Heart left ventricle (tissue), 16 donors: ENCODE measurements around the gene PRDX5. TPM values are rescaled to one million over a fixed set of nuclear protein-coding genes. Genes with fewer than 3 reads are reported as not detected.

Experiments used
- ATAC-seq, 4 donors: fragments of 200-7000 bp; cut with Tn5 transposase; one replicate each; pipeline ENCODE4 v1.9.1; 2020 to 2022; ENCODE audit warnings: moderate library complexity in 4 of 4, mild to moderate bottlenecking in 3 of 4, moderate number of reproducible peaks in 1 of 4
- DNase-seq, 5 donors: peaks; one replicate each; pipeline ENCODE4 v3.0.0-alpha.2; 2020
- H3K27ac ChIP-seq, 12 donors: fragments of 200-600 bp; sonication (generic) in 4 of 12; one replicate each; pipeline versions ENCODE4 v1.5.0 to v1.8.0; 2016 to 2022; ENCODE audit warnings: mild to moderate bottlenecking in 2 of 12
- H3K27me3 ChIP-seq, 9 donors: fragments of 200-600 bp; sonication (generic) in 2 of 9; one replicate each; pipeline versions ENCODE4 v1.5.1 to v1.8.0; 2016 to 2022; ENCODE audit warnings: mild to moderate bottlenecking in 3 of 9
- H3K36me3 ChIP-seq, 9 donors: fragments of 200-600 bp; sonication (generic) in 2 of 9; one replicate each; pipeline versions ENCODE4 v1.5.0 to v1.8.0; 2018 to 2022; ENCODE audit warnings: mild to moderate bottlenecking in 2 of 9
- H3K4me1 ChIP-seq, 12 donors: fragments of 200-600 bp; sonication (generic) in 4 of 12; one replicate each; pipeline versions ENCODE4 v1.5.0 to v1.8.0; 2016 to 2022; ENCODE audit warnings: mild to moderate bottlenecking in 3 of 12
- H3K4me3 ChIP-seq, 12 donors: fragments of 200-600 bp; sonication (generic) in 4 of 12; one replicate each; pipeline versions ENCODE4 v1.5.0 to v1.8.0; 2017 to 2022; ENCODE audit warnings: mild to moderate bottlenecking in 9 of 12, moderate library complexity in 4 of 12
- H3K9me3 ChIP-seq, 12 donors: fragments of 200-600 bp; sonication (generic) in 4 of 12; one replicate each; pipeline versions ENCODE4 v1.5.0 to v1.8.0; 2016 to 2022; ENCODE audit warnings: mild to moderate bottlenecking in 1 of 12
- CTCF ChIP-seq, 12 donors: fragments of 200-600 bp; sonication (generic) in 4 of 12; IDR thresholded peaks; one replicate each; pipeline versions ENCODE4 v1.5.0 to v1.8.0; 2018 to 2022; ENCODE audit warnings: antibody characterized with exemption in 12 of 12, mild to moderate bottlenecking in 5 of 12
- POLR2A ChIP-seq, 2 donors: fragments of 450-650 bp; IDR thresholded peaks; one replicate each; pipeline ENCODE4 v1.6.1; 2017; ENCODE audit warnings: antibody characterized with exemption in 2 of 2, mild to moderate bottlenecking in 2 of 2, moderate library complexity in 2 of 2
- WGBS, 4 donors: extraction: QIAGEN DNeasy Blood & Tissue Kit in 2 of 4; methylation state at CpG; one replicate each; pipeline versions ENCODE4 v1.1.5 to v1.1.7; 2013 to 2018; 5-methylcytosine and 5-hydroxymethylcytosine counted together
- intact Hi-C, 10 donors: fragments of 100-400 bp; cut with DNase I; formaldehyde crosslinking; loops; one replicate each; pipeline versions ENCODE4 v1.11.1 to v1.14.2; 2022
- polyA plus RNA-seq, 2 donors: library from polyadenylated mRNA; stranded (reverse); fragments of 200-250 nt; gene quantifications; one replicate each; pipeline ENCODE4 v1.2.3, GENCODE V29; 2013
- total RNA-seq, 9 donors: library from RNA; depleted of rRNA in 2 of 9; stranded (reverse); fragments of >200 nt in 2 of 9; fragmentation: NEBNext Ultra II Directional in 3 of 9; extraction: Animal tissue kit (Norgen Biotek cat#: 25700) in 3 of 9; gene quantifications; one replicate each; pipeline versions ENCODE4 v1.1.0 to v1.2.4, GENCODE V29; 2016 to 2023
- donor health status: ischemic (EF 13 %, LVEDD 7.1; RV severe dilation, severe dysfunction).
- donor health status: healthy with polysubstance abuse.
- donor health status: DM: no; HTN: yes; CAD: no.
- donor health status: DM: no; HTN: no; CAD: no.
- donor health status: ischemic (EF 25% LVEDD 6.9; RV normal size, moderate dysfunction).
- donor health status: ischemic (EF 25% LVEDD 5.7; RV mildly dilated, moderate dysfunction).
- donor health status: healthy.
- donor health status: DM: yes; HTN: yes; CAD: no.
- donor health status: ischemic (EF 35%, LVEDD 5.7; RV mildly dilated, moderate dysfunction).
- donor health status: nonischemic (EF 11% LVEDD 7.7; RV severe dilation, severe dysfunction).
- donor health status: DM: yes; HTN: yes; CAD: no.
- donor health status: PGD.
- donor health status: ischemic (EF 29% LVEDD 5.4; RV normal size, mild dysfunction).
- donor health status: nonischemic (EF 23%, LVEDD 6.1; RV moderate dilation, normal function).

The PRDX5 gene
- total and polyA plus RNA-seq, 11 donors: 220 to 882 (median 294) TPM

GRCh38 chr11:64304316-64305072 is 13.4 kb upstream of the PRDX5 start:
- Histone ChIP-seq H3K27ac (peak overlapping the region; percentile 90 to 98 (median 97)), H3K9me3 (no peaks in the 10 kb centered on the region), H3K4me1 (peaks cover 2 to 47% (median 33%) of the 10 kb centered on the region in 12 donors), H3K4me3 (peak overlapping the region; percentile 23 to 93 (median 76)), H3K36me3 (peaks cover 0 to 11% (median 7%) of the 10 kb centered on the region in 9 donors), H3K27me3 (peaks cover 0 to 17% (median 6%) of the 10 kb centered on the region in 9 donors)
- 0 to 1% (median 1%) methylated on average over 37 to 46 of the region's 46 CpGs for WGBS, 4 donors
- no peak for TF ChIP-seq POLR2A (IDR thresholded peaks at IDR 0.05)
- peak; percentile 81 to 94 (median 89) for TF ChIP-seq CTCF (IDR thresholded peaks at IDR 0.05)
- ATAC-seq (peak; percentile 38 to 67 (median 54)), DNase-seq (peak; percentile 91 to 96 (median 94))
- intact Hi-C loops: loop anchor here in 9 of 10 donors (1.0 to 10.0 kb wide), 12 partner anchors 19 to 330 kb away; partner anchors contain the start of genes PLCB3 (in 2 of the 9), PPP1R14B (in 2 of the 9), COX8A (in 1 of the 9) and FKBP2 (in 1 of the 9)

GRCh38 chr11:64305075-64305690 is 12.7 kb upstream of the PRDX5 start, which contains the start of gene ESRRA:
Gene ESRRA, plus strand, starts transcription at chr11:64305524. Its CDS starts 1,656 bp downstream, at chr11:64307180.
- H3K4me1 ChIP-seq: peaks cover 0 to 41% (median 29%) of the 10 kb centered on the region in 12 donors
- TF ChIP-seq CTCF (IDR thresholded peaks at IDR 0.05) (no peak), POLR2A (IDR thresholded peaks at IDR 0.05) (peak; percentile 69 to 74)
- H3K4me3 ChIP-seq: peak within 1 kb of the TSS; percentile 62 to 93 (median 80)
- peak; percentile 100 for DNase-seq
- H3K27me3 ChIP-seq: peaks cover 0 to 10% (median under 1%) of the 10 kb centered on the region in 9 donors
- 0 to 1% (median 1%) methylated on average over 15 to 81 of the region's 81 CpGs for WGBS, 4 donors
- H3K27ac ChIP-seq: peak within 1 kb of the TSS; percentile 90 to 98 (median 97)
- no peaks in the 10 kb centered on the region for H3K9me3 ChIP-seq
- intact Hi-C loops: loop anchor here in 5 of 10 donors (1.0 to 10.0 kb wide), 7 partner anchors 34 to 330 kb away; partner anchors contain the start of genes PPP1R14B (in 2 of the 5), COX8A (in 1 of the 5), FKBP2 (in 1 of the 5) and PLCB3 (in 1 of the 5)
- peak; percentile 83 to 90 (median 90) for ATAC-seq
- peaks cover 0 to 11% (median 7%) of the 10 kb centered on the region in 9 donors for H3K36me3 ChIP-seq

- H3K27me3 ChIP-seq: peaks cover 0 to 4% (median 0%) of the 10 kb centered on the region in 9 donors
- peak overlapping the region; percentile 62 to 93 (median 80) for H3K4me3 ChIP-seq
- peaks cover 0 to 33% (median 21%) of the 10 kb centered on the region in 12 donors for H3K4me1 ChIP-seq
- WGBS, 4 donors: 1 to 2% (median 2%) methylated on average over 44 to 71 of the region's 71 CpGs
- peak overlapping the region; percentile 89 to 98 (median 96) for H3K27ac ChIP-seq
- DNase-seq: peak; percentile 76 to 86 (median 80)
- intact Hi-C loops: loop anchor here in 5 of 10 donors (1.0 to 10.0 kb wide), 7 partner anchors 35 to 331 kb away; partner anchors contain the start of genes PPP1R14B (in 2 of the 5), COX8A (in 1 of the 5), FKBP2 (in 1 of the 5) and PLCB3 (in 1 of the 5)
- TF ChIP-seq CTCF (IDR thresholded peaks at IDR 0.05) (peak in 10 of 12 donors; percentile 9 to 54 (median 39)), POLR2A (IDR thresholded peaks at IDR 0.05) (no peak)
- ATAC-seq: peak in 3 of 4 donors; percentile 12 to 27 (median 20)
- H3K9me3 ChIP-seq: no peaks in the 10 kb centered on the region
- H3K36me3 ChIP-seq: peaks cover 0 to 17% (median 7%) of the 10 kb centered on the region in 9 donors
These were observed 12.0 kb upstream of the PRDX5 start for GRCh38 chr11:64305691-64306562.
